ENCODE data around the gene APLN.

APLN gene

DNA sequence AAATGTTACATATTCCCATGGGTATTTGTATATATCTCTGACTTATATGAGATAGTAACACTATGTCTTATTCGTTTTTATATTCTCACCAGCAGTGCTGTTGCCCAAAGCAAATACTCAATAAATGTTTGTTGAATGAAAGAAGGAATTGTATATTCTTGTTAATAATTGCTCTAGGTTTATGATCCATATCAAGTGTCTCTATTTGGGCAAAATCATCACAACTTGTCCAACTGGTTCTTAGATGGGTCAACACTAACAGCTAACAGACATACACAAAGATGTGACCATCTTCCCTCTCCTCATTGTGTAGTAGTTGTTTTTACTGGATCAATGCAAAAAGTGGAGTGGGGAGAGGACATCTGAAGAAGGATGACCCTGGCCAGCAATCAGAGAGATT lies 6.6 kb upstream of the APLN start:
- DNase-seq (ENCODE audit: low read depth in 1 of 2, low spot score in 1 of 2): no peak

DNA sequence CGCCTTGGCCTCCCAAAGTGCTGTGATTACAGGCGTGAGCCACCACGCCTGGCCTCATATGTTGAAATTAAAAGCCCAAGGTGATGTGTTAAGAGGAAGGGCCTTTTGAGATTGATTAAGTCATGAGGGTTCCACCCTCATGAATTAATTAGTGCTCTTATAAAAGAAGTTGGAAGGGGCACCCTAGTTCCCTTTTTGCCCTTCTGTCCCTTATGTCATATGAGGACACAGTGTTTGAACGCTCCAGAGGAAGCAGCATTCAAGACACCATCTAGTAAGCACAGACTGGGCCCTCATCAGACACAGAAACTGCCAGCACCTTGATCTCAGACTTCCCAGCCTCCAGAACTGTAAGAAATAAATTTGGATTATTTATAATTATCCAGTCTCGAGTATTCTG lies 5.1 kb upstream of the APLN start:
- DNase-seq (ENCODE audit: low read depth in 1 of 2, low spot score in 1 of 2): no peak

GRCh38 chrX:129659141-129659540 lies 4.4 kb upstream of the APLN start:
- DNase-seq (ENCODE audit: low read depth in 1 of 2, low spot score in 1 of 2): no peak

DNA sequence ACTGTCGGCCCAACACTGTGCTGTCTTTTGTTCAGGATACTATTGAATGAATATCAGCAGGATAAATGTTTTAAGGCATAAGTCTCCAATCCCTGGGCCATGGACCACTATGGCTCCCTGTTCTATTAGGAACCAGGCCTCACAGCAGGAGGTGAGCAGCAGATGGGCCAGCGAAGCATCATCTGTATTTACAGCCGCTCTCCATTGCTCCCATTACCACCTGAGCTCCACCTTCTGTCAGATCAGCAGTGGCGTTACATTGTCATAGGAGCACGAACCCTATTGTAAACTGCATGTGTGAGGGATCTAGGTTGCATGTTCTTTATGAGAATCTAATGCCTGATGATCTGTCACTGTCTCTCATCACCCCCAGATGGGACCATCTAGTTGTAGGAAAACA lies 3.7 kb upstream of the APLN start:
- DNase-seq (ENCODE audit: low read depth in 1 of 2, low spot score in 1 of 2): no peak

- no peak for DNase-seq (ENCODE audit: low read depth in 1 of 2, low spot score in 1 of 2)
Measured at GRCh38 chrX:129655547-129656249, 942 bp upstream of the APLN start.

- DNase-seq (ENCODE audit: low read depth in 1 of 2, low spot score in 1 of 2): no peak
Measured at GRCh38 chrX:129653971-129654651, 645 bp downstream of the APLN start.

- DNase-seq (ENCODE audit: low read depth in 1 of 2, low spot score in 1 of 2): no peak
Measured at GRCh38 chrX:129653181-129653970, 1.4 kb downstream of the APLN start.

GRCh38 chrX:129652565-129653169 lies 2.1 kb downstream of the APLN start:
- no peak for DNase-seq (ENCODE audit: low read depth in 1 of 2, low spot score in 1 of 2)

DNA sequence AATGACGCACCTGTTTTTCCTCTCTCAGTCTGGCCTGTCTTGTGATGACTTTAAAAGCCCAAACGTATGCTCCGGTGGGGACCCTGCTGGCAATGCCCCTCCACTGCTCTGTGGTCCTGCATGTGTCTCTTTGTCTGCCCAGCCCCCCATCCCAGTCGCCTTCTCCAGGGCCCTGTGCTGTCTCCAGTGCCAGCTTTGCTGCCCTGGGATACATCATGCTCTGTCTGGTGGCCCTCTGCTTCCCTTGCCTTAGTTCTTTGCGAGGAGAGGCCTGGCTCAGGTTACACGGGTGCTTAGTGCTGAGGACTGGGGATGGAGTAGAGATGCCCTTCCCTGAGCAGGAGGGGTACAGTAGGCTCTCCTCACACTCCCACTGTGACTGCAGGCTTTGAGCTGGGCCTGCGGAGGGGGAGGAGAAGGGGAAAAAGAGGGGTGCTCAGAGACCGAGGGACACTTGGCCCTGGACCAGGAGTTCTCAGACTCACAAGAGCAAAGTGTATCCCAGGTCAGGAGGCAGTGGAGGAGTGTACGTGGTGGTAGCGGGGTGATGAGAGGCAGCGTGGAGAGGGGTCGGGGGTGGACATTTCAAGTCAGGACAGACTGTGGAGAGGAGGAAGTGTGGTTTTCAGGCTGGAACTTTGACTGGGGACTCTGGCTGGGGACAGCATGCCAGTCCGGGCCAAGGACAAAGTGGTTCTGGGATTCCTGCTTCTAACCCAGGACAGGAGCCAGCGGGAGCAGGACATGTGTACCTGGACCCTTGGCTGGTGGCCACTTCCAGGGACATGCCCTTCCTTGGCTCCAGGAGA lies 2.8 kb downstream of the APLN start:
- no peak for DNase-seq (ENCODE audit: low read depth in 1 of 2, low spot score in 1 of 2)

DNA sequence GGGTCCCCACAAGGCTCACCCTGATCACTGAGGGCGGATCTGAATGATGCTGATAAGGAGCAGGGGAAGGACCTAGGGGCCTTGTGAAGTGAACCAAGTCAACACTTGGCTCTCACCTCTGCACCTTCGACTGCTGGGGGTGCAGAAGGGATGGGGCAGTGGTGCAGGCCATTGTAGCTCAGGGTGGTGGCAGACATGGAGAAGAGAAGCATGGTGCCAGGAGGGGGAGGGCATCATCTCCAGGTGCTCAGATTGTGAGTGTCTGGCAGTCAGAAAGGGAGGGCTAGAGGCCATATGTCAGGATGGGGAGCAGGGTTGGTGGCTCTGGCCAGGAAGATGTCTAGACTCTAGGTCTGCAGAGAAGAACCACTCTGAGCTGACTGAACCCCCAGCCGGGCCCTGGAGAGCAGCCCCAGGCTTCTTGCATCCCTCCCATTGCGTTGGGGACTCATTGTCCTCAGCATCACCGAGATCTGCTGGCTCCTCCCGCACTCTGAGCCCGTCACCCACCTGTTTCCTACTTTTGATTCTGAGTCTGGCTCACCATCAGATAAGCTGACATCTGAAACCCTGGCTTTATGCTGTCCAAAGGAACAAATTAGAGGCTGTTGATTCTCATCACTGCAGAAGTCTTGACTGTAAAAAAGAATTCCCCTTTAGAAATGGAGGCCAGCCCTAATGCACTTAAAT lies 3.8 kb downstream of the APLN start:
- DNase-seq (ENCODE audit: low read depth in 1 of 2, low spot score in 1 of 2): no peak

GRCh38 chrX:129650183-129650689 lies 4.5 kb downstream of the APLN start:
- DNase-seq (ENCODE audit: low read depth in 1 of 2, low spot score in 1 of 2): no peak

DNA sequence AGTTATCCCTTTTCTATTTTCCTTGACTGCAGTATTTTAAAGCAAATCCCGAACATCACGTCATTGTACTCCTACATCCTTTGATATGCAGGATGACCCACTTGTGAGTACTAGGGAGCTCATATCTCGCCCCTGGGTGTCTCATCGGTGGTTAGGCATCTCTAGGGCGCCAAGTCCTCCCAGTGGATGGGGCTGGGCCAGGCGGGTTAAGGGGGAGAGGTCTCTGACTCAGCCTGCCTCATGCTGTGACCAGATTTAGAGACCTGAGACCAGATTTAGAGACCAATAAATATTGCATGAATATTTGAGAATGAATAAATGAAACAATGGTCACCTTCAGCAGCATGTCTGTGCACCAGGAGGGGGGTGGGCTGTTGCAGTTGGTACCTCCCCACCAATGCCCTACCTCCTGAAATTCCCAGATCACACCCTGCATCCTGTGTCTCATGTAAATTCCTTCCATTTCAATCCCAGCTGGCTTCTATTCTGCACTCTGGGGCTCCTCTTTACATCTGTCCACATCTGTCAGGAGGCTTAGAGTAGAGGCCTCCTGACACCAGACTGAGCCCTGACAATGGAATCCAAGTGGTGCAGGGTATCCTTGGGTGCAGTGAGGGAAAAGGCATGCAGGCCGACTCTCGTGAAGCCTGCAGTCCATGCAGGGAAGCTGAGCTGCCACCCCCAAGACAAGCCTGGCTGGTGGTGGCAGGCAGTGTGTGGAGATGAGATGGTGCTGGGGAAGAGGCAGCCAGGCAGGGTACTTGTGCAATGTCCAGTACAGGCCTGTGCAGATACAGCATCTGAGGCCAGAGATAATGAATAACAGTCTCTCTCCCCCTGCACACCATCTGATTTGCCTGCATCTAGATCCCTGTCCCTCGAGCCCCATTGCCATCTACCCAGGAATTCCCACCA lies 5.2 kb downstream of the APLN start:
- DNase-seq (ENCODE audit: low read depth in 1 of 2, low spot score in 1 of 2): no peak

DNA sequence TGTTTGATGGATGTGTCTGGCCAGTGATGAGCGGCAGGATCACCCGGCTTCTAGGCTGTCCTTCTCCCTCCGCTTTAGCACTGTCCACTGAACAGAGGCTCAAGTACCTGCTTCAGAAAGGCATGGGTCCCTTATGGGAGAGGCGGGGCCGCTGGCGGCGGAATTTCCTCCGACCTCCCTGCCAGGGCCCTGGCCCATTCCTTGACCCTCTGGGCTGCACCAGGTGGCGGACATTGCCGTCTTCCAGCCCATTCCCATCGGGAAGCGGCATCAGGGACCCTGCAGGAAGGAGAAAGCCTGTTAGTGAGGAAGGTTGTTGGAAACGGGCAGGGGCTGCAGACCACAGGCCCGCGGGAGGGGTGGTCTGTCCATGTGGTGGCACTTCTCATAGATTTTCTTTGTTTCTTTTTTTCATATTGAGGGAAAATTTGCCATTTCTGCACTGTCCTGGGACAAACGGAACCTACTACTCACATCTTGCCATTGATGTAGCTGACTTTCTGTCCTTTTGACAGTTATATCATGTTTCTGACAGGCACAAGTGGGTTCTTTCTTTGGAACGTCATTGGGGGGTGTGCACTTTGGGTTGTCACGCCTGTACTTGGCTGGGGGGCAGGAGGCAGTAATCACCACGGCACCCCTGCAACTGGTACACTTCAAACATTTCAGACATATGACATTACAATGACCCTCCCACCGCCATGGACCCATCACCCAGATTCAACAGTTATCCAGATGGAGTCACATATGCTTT lies 6.1 kb downstream of the APLN start:
- DNase-seq (ENCODE audit: low read depth in 1 of 2, low spot score in 1 of 2): no peak

DNA sequence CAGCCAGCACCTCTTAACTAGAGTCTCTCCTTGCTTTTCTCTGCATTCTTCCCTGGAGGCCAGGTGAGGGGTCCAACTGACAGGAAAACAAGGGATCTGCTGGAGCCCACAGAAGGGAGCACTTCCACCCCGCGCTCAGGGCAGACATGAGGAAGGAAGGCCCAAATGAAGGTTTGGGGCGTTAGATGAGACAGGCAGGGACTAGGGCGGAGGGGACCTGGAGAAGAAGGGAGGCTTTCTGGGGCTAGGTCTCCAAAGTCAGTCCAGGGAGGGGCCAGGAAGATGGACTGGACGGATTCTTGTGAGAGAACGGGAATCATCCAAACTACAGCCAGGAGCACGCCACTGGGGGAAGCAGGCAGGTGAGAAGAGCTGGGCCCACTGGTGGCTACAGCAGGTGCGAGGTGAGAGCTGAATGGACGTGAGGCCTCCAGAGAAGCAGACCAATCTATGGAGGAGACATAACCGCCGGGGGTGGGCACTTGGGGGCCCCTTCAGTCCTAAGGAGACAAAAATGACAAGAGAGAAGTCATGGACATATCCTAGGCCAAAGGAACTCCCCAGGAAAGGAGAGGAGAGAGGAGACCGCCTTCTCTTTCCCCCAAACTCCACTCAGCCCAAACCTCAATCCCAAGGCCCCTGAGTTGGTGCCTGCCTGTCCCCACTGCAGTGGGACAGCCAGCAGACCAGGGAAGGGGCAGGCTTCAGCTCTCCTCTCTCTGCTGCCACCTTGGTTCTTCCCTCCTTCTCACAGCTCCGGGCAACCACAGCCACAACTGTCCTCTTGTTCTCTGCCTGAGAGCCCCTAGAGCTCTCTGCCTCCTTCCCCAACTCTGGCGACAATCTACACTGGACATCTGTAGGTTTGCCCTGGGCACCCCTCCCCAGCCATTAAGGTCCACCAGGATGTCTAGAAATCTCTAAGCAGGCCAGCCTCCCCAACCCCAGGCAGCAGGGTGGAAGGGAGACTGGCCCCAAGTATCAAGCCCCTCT lies 7.0 kb downstream of the APLN start:
- no peak for DNase-seq (ENCODE audit: low read depth in 1 of 2, low spot score in 1 of 2)

DNA sequence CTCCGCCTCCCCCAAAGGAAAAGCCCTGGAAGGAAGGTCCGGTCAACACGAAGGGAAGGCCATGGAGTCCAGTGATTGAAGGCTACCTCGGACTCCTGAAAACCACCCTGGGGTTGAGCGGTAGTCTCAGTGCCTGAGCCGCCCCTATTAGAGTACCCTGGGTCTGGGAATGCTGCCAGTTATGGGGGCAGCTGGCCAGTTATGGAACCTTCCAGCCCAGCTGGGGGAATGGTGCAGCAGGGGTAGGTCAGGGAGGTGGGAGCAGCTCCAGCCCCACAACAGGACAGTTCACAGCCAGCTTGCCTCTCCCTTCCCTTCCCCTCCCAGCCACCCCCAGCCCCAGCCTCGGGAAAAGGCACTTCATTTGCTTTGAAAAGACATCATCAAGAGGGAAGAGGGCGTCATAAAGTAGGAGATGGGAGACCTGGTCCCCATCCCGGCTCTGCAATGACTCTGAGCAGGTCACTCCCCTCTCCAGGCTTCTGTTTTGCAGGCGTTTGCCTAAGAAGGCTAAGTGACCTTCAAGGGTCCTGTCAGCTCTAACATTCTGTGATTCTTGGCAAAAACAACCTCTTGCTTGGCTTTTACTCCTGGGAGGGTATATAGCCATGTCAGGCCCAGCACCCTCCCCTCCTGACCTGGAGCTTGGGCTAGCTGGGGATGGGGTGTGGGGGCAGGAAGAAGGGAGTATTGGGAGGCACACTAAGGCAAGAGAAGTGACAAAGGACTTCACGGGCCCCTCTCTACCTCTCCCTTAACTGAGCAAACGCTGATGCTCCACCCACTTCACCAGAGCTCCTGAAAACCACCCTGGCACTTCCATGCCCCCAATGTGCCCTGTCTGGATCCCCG lies 8.0 kb downstream of the APLN start:
- DNase-seq (ENCODE audit: low read depth in 1 of 2, low spot score in 1 of 2): no peak

GRCh38 chrX:129642641-129643040 lies 12.1 kb downstream of the APLN start:
- DNase-seq (ENCODE audit: low read depth in 1 of 2, low spot score in 1 of 2): no peak

Data from activated T-helper 1 cell treated with anti-CD3 and anti-CD28 coated beads, Interleukin-2, amount 50 U/mL, for 16 hours (primary cell).